GM04503 (cell line): ENCODE measurements around the gene MEIKIN.

Experiments
- DNase-seq: peaks from one replicate; pipeline ENCODE4 v3.0.0-alpha.2; 2012; ENCODE audit warnings: low read depth

Gene MEIKIN

GRCh38 chr5:131769336-131769735 lies 176.1 kb downstream of the MEIKIN start:
- no peak for DNase-seq

- no peak for DNase-seq
Measured at GRCh38 chr5:131767891-131768290, 177.6 kb downstream of the MEIKIN start.

DNA sequence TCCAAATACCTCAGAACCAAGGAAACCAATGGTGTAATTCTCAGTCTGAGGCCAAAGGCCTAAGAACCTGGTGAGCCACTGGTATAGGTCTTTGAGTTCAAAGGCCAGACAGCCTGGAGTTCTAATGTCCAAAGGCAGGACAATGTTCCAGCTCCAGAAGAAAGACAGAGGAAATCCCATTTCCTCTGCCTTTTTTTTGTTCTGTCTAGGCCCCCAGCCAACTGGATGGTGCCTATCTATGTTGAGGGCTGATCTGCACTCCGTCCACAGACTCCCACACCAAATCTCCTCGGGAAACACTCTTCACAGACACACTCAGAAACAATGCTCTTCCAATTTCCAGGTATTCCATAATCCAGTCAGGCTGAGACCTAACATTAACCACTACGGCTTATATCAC lies 178.8 kb downstream of the MEIKIN start:
- no peak for DNase-seq

DNA sequence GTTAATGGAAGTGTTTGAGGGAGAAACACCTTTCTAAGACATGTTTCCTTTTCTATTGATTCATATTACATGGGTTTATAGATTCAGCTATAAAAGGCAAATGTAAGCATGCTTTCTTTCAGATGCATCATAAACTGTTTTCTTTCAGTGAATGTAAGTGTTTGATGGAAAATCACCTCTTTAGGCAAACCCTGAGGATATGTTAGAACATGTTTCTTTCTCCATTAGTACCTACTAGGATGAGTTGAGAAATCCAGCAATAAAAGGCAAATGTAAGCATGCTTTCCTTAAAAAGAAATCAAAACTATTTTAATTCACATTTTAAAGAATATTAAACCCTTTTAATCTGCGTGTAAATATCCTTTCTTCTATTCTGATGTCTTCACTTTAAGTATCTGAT lies 180.2 kb downstream of the MEIKIN start:
- DNase-seq: no peak

- no peak for DNase-seq
Measured at GRCh38 chr5:131763968-131764367, 181.5 kb downstream of the MEIKIN start.

- DNase-seq: no peak
Measured at GRCh38 chr5:131760793-131761192, 184.7 kb downstream of the MEIKIN start.

GRCh38 chr5:131759704-131760103 lies 185.8 kb downstream of the MEIKIN start:
- no peak for DNase-seq

DNA sequence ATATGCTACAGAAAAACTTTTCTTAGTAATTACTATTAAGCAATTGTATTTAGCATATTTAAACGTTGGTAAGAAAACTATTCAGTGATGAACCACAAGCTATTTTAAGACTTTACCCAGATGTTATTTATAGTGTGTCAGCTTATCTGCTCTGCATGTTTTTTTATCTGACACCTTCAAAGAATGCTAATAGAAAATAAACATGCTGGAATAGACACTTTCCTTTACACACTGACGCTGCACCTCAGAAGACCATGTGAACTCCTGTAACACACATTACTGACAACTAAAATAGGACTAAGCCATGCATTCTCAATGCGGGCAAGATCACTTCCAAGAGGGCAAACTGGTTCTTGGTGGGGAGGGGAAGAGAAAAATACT lies 187.0 kb downstream of the MEIKIN start:
- DNase-seq: no peak

- DNase-seq: no peak
Measured at GRCh38 chr5:131757830-131758519, 187.5 kb downstream of the MEIKIN start.
